Liver (tissue), 9 donors: ENCODE measurements around the gene FYCO1. TPM values are rescaled to one million over a fixed set of nuclear protein-coding genes. Genes with fewer than 3 reads are reported as not detected.

Source experiments
- DNase-seq: peaks from one replicate; pipeline ENCODE4 v3.0.0-alpha.2; 2017; ENCODE audit warnings: low spot score
- H3K27ac ChIP-seq, 2 donors: one replicate each; pipeline ENCODE4 v1.7.0; 2013; ENCODE audit warnings: inconsistent platforms in 2 of 2, low read length in 2 of 2, control low read depth in 1 of 2, low read depth in 1 of 2, mild to moderate bottlenecking in 1 of 2
- H3K27me3 ChIP-seq, 4 donors: one replicate each; pipeline versions ENCODE4 v1.6.1 to v1.7.0; 2013; ENCODE audit warnings: low read length in 3 of 4, inconsistent platforms in 1 of 4, mild to moderate bottlenecking in 1 of 4, moderate library complexity in 1 of 4; ENCODE audit not compliant: control insufficient read depth in 4 of 4, insufficient read depth in 4 of 4
- H3K36me3 ChIP-seq, 4 donors: one replicate each; pipeline versions ENCODE4 v1.6.1 to v1.7.0; 2013; ENCODE audit warnings: low read length in 3 of 4, mild to moderate bottlenecking in 3 of 4, low read depth in 1 of 4, moderate library complexity in 1 of 4; ENCODE audit not compliant: control insufficient read depth in 4 of 4, insufficient read depth in 3 of 4
- H3K4me1 ChIP-seq, 4 donors: one replicate each; pipeline versions ENCODE4 v1.6.1 to v1.7.0; 2013; ENCODE audit warnings: low read length in 3 of 4, mild to moderate bottlenecking in 3 of 4, moderate library complexity in 1 of 4; ENCODE audit not compliant: control insufficient read depth in 4 of 4, insufficient read depth in 4 of 4
- H3K4me3 ChIP-seq, 3 donors: one replicate each; pipeline versions ENCODE4 v1.6.1 to v1.7.0; 2013; ENCODE audit warnings: low read length in 3 of 3, control low read depth in 1 of 3, low read depth in 1 of 3, mild to moderate bottlenecking in 1 of 3
- H3K9ac ChIP-seq, 2 donors: one replicate each; pipeline ENCODE4 v1.7.0; 2013; ENCODE audit warnings: low read length in 2 of 2, mild to moderate bottlenecking in 2 of 2, moderate library complexity in 2 of 2, control low read depth in 1 of 2, low read depth in 1 of 2
- H3K9me3 ChIP-seq, 4 donors: one replicate each; pipeline versions ENCODE4 v1.6.1 to v1.7.0; 2013; ENCODE audit warnings: low read length in 3 of 4; ENCODE audit not compliant: control insufficient read depth in 4 of 4
- EGR1 ChIP-seq, 2 donors: IDR thresholded peaks; 2 replicates each; pipeline ENCODE4 v1.6.1; 2016 to 2018; ENCODE audit warnings: antibody characterized with exemption in 2 of 2, low read depth in 2 of 2
- FOXA1 ChIP-seq: IDR thresholded peaks from 2 replicates; pipeline ENCODE4 v1.6.1; 2016; ENCODE audit warnings: antibody characterized with exemption
- FOXA2 ChIP-seq: IDR thresholded peaks from 2 replicates; pipeline ENCODE4 v1.6.1; 2016; ENCODE audit warnings: antibody characterized with exemption
- GABPA ChIP-seq, 2 donors: IDR thresholded peaks in 1 of 2; conservative IDR thresholded peaks in 1 of 2; 2 replicates each; pipeline ENCODE4 v1.6.1; 2016; ENCODE audit warnings: antibody characterized with exemption in 2 of 2, mild to moderate bottlenecking in 1 of 2, moderate library complexity in 1 of 2
- HNF4A ChIP-seq, 2 donors: conservative IDR thresholded peaks; 2 replicates each; pipeline ENCODE4 v1.6.1; 2016; ENCODE audit warnings: antibody characterized with exemption in 2 of 2, mild to moderate bottlenecking in 2 of 2
- HNF4G ChIP-seq: IDR thresholded peaks from 2 replicates; pipeline ENCODE4 v1.6.1; 2016; ENCODE audit warnings: antibody characterized with exemption
- JUND ChIP-seq, 2 donors: IDR thresholded peaks; 2 replicates each; pipeline ENCODE4 v1.6.1; 2016; ENCODE audit warnings: antibody characterized with exemption in 2 of 2
- MAX ChIP-seq: IDR thresholded peaks from 2 replicates; pipeline ENCODE4 v1.6.1; 2016; ENCODE audit warnings: antibody characterized with exemption
- NR2F2 ChIP-seq: IDR thresholded peaks from 2 replicates; pipeline ENCODE4 v1.6.1; 2016; ENCODE audit warnings: antibody characterized with exemption
- RAD21 ChIP-seq, 2 donors: IDR thresholded peaks; 2 replicates each; pipeline ENCODE4 v1.6.1; 2016; ENCODE audit warnings: antibody characterized with exemption in 2 of 2, mild to moderate bottlenecking in 2 of 2
- REST ChIP-seq: IDR thresholded peaks from 2 replicates; pipeline ENCODE4 v1.6.1; 2016; ENCODE audit warnings: antibody characterized with exemption, mild to moderate bottlenecking
- RXRA ChIP-seq, 2 donors: IDR thresholded peaks; 2 replicates each; pipeline ENCODE4 v1.6.1; 2017 to 2018; ENCODE audit warnings: antibody characterized with exemption in 2 of 2, mild to moderate bottlenecking in 1 of 2
- SP1 ChIP-seq: IDR thresholded peaks from 2 replicates; pipeline ENCODE4 v1.6.1; 2018; ENCODE audit warnings: antibody characterized with exemption, mild to moderate bottlenecking
- YY1 ChIP-seq: IDR thresholded peaks from 2 replicates; pipeline ENCODE4 v1.6.1; 2016; ENCODE audit warnings: antibody characterized with exemption, mild to moderate bottlenecking
- WGBS: extraction: QIAGEN DNeasy Blood & Tissue Kit; methylation state at CpG from one replicate; pipeline ENCODE4 v1.1.7; 2013; 5-methylcytosine and 5-hydroxymethylcytosine counted together
- polyA plus RNA-seq, 2 donors: library from polyadenylated mRNA; stranded (reverse) in 1 of 2; unstranded in 1 of 2; fragments of 200-250 nt in 1 of 2; fragments of >200 nt in 1 of 2; fragmentation: Nextera tagmentation in 1 of 2; extraction: Ambion mirVana in 1 of 2; gene quantifications; one replicate each; pipeline versions ENCODE4 v1.2.1 to v1.2.3, GENCODE V29; 2013 to 2015
- total RNA-seq, 2 donors: library from RNA; depleted of rRNA; stranded (reverse); fragments of >200 nt; gene quantifications; one replicate each; pipeline ENCODE4 v1.2.3, GENCODE V29; 2014
- TF ChIP-seq, protein P1 (sequence below): IDR thresholded peaks from 2 replicates; pipeline ENCODE4 v1.6.1; 2016; ENCODE audit warnings: antibody characterized with exemption
- donor health status: healthy.
- donor health status: healthy.
- donor health status: healthy.
- donor health status: healthy.
- donor health status: healthy.

Gene FYCO1
- total and polyA plus RNA-seq, 4 donors: 3.0 to 17.1 (median 10.2) TPM

DNA sequence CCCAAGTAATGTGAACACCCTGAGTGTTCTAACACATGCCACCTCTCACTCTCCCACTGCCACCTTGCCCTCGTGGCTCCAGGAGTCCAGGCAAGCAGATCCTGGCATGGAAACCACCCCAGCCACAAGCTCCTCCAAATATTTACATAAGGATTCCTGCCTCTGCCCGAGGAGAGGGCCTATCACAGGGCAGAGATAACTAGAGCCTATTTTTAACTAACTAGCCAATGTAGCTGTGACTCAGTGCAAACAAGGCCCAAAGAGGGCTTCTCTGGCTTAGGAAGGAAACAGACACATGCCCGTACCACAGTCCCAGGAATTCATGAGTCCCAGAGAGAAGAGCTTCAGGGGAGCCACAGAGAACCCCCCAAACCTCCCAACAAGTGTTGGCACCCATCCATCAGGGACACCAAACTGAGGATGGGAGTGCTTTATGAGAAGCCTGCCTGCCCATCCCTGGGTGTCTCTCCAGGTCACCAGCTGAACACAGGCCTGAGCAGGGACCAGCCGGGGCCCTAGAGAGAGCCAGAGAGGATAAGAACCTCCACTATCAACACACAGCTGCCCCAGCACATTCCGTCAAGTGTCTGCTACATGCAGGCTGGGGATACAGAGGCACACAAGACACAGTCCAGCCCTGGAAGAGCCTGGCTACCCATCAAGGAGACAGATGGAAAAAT lies 9.2 kb downstream of the FYCO1 start (continued):
- TF ChIP-seq YY1: peak; percentile 82
- TF ChIP-seq, protein P1, sequence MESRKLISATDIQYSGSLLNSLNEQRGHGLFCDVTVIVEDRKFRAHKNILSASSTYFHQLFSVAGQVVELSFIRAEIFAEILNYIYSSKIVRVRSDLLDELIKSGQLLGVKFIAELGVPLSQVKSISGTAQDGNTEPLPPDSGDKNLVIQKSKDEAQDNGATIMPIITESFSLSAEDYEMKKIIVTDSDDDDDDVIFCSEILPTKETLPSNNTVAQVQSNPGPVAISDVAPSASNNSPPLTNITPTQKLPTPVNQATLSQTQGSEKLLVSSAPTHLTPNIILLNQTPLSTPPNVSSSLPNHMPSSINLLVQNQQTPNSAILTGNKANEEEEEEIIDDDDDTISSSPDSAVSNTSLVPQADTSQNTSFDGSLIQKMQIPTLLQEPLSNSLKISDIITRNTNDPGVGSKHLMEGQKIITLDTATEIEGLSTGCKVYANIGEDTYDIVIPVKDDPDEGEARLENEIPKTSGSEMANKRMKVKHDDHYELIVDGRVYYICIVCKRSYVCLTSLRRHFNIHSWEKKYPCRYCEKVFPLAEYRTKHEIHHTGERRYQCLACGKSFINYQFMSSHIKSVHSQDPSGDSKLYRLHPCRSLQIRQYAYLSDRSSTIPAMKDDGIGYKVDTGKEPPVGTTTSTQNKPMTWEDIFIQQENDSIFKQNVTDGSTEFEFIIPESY: no peak
- TF ChIP-seq EGR1 (IDR thresholded peaks at IDR 0.05; ENCODE audit: low read depth in 2 of 2): peak in 1 of 2 donors; percentile 26

GRCh38 chr3:45985532-45986302 lies 9.9 kb downstream of the FYCO1 start:
- H3K4me1 ChIP-seq: peaks cover 31 to 59% (median 39%) of the 10 kb centered on the region in 4 donors
- TF ChIP-seq FOXA1: no peak
- H3K9me3 ChIP-seq: no peaks in the 10 kb centered on the region
- no peak overlapping the region for H3K4me3 ChIP-seq
- WGBS: 59% methylated on average over 13 of the region's 13 CpGs
- H3K27ac ChIP-seq: peak overlapping the region; percentile 92 to 98
- no peak overlapping the region for H3K9ac ChIP-seq
- no peaks in the 10 kb centered on the region for H3K27me3 ChIP-seq
- H3K36me3 ChIP-seq: peaks cover 0 to 28% (median 25%) of the 10 kb centered on the region in 4 donors
- no peak for DNase-seq

DNA sequence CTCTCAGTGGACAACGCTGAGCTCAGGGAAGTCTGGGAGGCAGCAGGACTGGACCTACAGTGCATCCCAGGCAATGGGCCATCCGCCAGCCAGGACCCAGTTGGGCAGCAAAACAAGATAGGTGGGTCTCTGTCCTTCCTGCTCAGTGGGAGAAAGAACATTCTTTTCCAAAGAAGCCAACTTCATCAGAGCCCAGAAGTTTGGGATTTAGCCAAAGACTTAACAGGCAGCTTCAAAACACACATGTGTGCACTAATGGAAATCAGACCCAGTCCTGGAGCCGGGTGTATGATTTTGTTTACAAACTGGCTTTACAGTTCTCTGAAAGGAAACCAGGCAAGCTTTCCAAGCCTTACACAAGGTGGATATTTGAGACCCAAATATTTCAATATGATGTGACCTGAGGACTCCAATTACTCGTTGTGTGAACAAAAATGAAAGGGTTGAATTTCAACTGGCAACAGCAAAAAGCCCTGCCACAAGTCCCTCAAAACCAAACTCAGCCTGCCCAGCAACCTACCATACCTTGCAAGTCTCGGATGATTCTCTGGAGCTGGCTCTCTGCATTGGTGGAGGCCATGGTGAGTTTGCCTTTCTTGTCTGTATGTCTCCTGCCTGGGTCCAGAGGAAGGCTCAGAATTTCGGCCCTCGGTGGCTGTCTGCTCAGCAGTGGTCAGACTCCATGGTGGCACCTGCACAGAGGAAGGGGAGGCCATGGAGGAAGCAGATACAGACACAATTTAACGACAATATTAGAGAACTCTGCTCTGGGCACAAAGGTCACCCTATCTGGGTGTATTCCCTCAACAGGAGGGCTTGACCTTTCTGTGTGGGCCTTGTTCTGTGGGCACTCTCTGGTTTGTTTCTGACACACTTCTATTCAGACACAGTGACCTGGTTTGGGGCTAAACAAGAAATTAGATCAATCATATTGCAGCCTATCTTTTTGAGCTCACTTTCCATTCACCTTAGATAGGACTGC lies 11.0 kb downstream of the FYCO1 start:
- no peaks in the 10 kb centered on the region for H3K9me3 ChIP-seq
- TF ChIP-seq RAD21 (IDR thresholded peaks at IDR 0.05) (no peak), MAX (peak; percentile 18), SP1 (peak; percentile 51), REST (no peak), EGR1 (IDR thresholded peaks at IDR 0.05; ENCODE audit: low read depth in 2 of 2) (no peak), JUND (IDR thresholded peaks at IDR 0.05) (no peak), HNF4G (peak; percentile 40), HNF4A (conservative IDR thresholded peaks at IDR 0.05) (peak; percentile 82 to 87), GABPA (IDR thresholded peaks at IDR 0.05 in 1 of 2, conservative IDR thresholded peaks at IDR 0.05 in 1 of 2) (no peak), RXRA (IDR thresholded peaks at IDR 0.05) (peak; percentile 23 to 53), NR2F2 (no peak), FOXA2 (no peak)
- TF ChIP-seq, protein P1: no peak
- no peaks in the 10 kb centered on the region for H3K27me3 ChIP-seq
- peaks cover 0 to 34% (median 27%) of the 10 kb centered on the region in 4 donors for H3K36me3 ChIP-seq
- H3K27ac ChIP-seq: peak overlapping the region; percentile 92 to 98
- H3K4me1 ChIP-seq: peaks cover 31 to 54% (median 38%) of the 10 kb centered on the region in 4 donors
- WGBS: 69% methylated on average over 8 of the region's 8 CpGs
- H3K9ac ChIP-seq: no peak overlapping the region
- DNase-seq: no peak
- H3K4me3 ChIP-seq: no peak overlapping the region
